ENCODE data around the gene FARP1. TPM values are rescaled to one million over a fixed set of nuclear protein-coding genes. Genes with fewer than 3 reads are reported as not detected.

FARP1 gene
- total RNA-seq, 1 donor from 2014 or later = 289 TPM

- no peak overlapping the region for H3K4me3 Mint-ChIP-seq
- peak overlapping the region; percentile 28 for H3K27ac Mint-ChIP-seq
- H3K9me3 Mint-ChIP-seq = peaks cover 5% of the 10 kb centered on the region
- no peak for DNase-seq (ENCODE audit: low spot score in 2 of 2, unreplicated experiment in 2 of 2)
- peaks cover 22% of the 10 kb centered on the region for H3K4me1 Mint-ChIP-seq
- H3K27me3 Mint-ChIP-seq (ENCODE audit: low read depth) = no peaks in the 10 kb centered on the region
- H3K36me3 Mint-ChIP-seq = peaks cover 79% of the 10 kb centered on the region
- TF ChIP-seq CTCF (IDR thresholded peaks at IDR 0.05; ENCODE audit: unreplicated experiment) = no peak
Observed at GRCh38 chr13:98416408-98416807, 273.5 kb downstream of the FARP1 start.

- Mint-ChIP-seq H3K27me3 (ENCODE audit: low read depth) (no peaks in the 10 kb centered on the region), H3K36me3 (peaks cover 75% of the 10 kb centered on the region), H3K4me1 (peaks cover 16% of the 10 kb centered on the region), H3K9me3 (peaks cover 5% of the 10 kb centered on the region), H3K4me3 (no peak overlapping the region), H3K27ac (no peak overlapping the region)
- DNase-seq (ENCODE audit: low spot score in 2 of 2, unreplicated experiment in 2 of 2) = no peak
- no peak for TF ChIP-seq CTCF (IDR thresholded peaks at IDR 0.05; ENCODE audit: unreplicated experiment)
Observed at GRCh38 chr13:98419786-98420553, 277.1 kb downstream of the FARP1 start.

GRCh38 chr13:98420554-98421175 lies 277.8 kb downstream of the FARP1 start:
- TF ChIP-seq CTCF (IDR thresholded peaks at IDR 0.05; ENCODE audit: unreplicated experiment) = no peak
- no peaks in the 10 kb centered on the region for H3K27me3 Mint-ChIP-seq (ENCODE audit: low read depth)
- no peak overlapping the region for H3K4me3 Mint-ChIP-seq
- peaks cover 5% of the 10 kb centered on the region for H3K9me3 Mint-ChIP-seq
- H3K36me3 Mint-ChIP-seq = peaks cover 74% of the 10 kb centered on the region
- no peak overlapping the region for H3K27ac Mint-ChIP-seq
- DNase-seq (ENCODE audit: low spot score in 2 of 2, unreplicated experiment in 2 of 2) = no peak
- peaks cover 15% of the 10 kb centered on the region for H3K4me1 Mint-ChIP-seq

- no peak for TF ChIP-seq CTCF (IDR thresholded peaks at IDR 0.05; ENCODE audit: unreplicated experiment)
- Mint-ChIP-seq H3K27me3 (ENCODE audit: low read depth) (no peaks in the 10 kb centered on the region), H3K9me3 (peaks cover 2% of the 10 kb centered on the region), H3K4me3 (no peak overlapping the region), H3K36me3 (peaks cover 76% of the 10 kb centered on the region), H3K4me1 (peaks cover 1% of the 10 kb centered on the region), H3K27ac (no peak overlapping the region)
- DNase-seq (ENCODE audit: low spot score in 2 of 2, unreplicated experiment in 2 of 2) = no peak
Observed at GRCh38 chr13:98422046-98422445, 279.2 kb downstream of the FARP1 start.

GRCh38 chr13:98423417-98423816 lies 280.5 kb downstream of the FARP1 start:
- Mint-ChIP-seq H3K4me3 (no peak overlapping the region), H3K4me1 (no peaks in the 10 kb centered on the region), H3K36me3 (peaks cover 75% of the 10 kb centered on the region), H3K27ac (no peak overlapping the region), H3K27me3 (ENCODE audit: low read depth) (no peaks in the 10 kb centered on the region), H3K9me3 (no peaks in the 10 kb centered on the region)
- DNase-seq (ENCODE audit: low spot score in 2 of 2, unreplicated experiment in 2 of 2) = no peak
- TF ChIP-seq CTCF (IDR thresholded peaks at IDR 0.05; ENCODE audit: unreplicated experiment) = no peak

Measured in mesothelial cell of epicardium (in vitro differentiated cells).